Measurements from ENCODE around the gene DDX6.

Gene DDX6

DNA sequence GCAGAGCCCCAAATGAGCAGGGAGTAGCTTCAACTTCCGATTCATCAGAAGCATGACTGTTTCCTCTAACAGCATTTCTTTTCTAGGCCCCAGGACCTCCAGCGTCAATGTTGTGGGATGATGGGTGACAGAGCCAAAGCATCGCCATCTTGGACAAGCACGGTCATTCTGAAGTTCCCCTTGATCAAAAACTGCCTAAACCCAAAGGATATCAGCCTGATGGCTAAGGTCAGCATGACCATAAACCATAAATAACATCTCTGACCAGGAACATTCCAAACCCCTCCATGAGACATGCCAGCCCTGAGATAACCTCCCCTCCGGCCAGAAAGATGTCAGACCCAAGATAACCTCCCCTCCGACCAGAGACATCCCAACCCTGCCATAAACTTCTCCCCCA, 82.7 kb downstream of the DDX6 start:
- no peak for TF ChIP-seq POLR2A (IDR thresholded peaks at IDR 0.05; ENCODE audit: low read depth, low read length)
- DNase-seq (ENCODE audit: insufficient read length, low spot score): no peak
- FAIRE-seq: no peak

DNA sequence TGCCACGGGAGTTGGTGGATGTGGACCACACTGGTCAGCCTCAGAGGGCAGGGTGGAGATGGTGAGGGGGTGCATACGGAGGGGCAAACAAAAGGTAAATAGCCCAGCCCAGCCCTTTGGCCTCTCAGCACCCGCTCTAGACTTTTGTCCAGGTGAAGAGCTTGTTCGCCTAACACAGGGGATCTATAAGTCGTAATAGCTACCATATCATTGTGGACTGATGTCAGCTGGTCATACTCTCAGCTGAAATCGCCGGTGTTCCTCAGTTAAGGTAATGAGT, 84.5 kb downstream of the DDX6 start:
- no peak for TF ChIP-seq POLR2A (IDR thresholded peaks at IDR 0.05; ENCODE audit: low read depth, low read length)
- DNase-seq (ENCODE audit: insufficient read length, low spot score) (no peak), FAIRE-seq (no peak)

- no peak for DNase-seq (ENCODE audit: insufficient read length, low spot score)
- no peak for TF ChIP-seq POLR2A (IDR thresholded peaks at IDR 0.05; ENCODE audit: low read depth, low read length)
- no peak for FAIRE-seq
Measured at GRCh38 chr11:118705791-118706545, 85.0 kb downstream of the DDX6 start.

DNA sequence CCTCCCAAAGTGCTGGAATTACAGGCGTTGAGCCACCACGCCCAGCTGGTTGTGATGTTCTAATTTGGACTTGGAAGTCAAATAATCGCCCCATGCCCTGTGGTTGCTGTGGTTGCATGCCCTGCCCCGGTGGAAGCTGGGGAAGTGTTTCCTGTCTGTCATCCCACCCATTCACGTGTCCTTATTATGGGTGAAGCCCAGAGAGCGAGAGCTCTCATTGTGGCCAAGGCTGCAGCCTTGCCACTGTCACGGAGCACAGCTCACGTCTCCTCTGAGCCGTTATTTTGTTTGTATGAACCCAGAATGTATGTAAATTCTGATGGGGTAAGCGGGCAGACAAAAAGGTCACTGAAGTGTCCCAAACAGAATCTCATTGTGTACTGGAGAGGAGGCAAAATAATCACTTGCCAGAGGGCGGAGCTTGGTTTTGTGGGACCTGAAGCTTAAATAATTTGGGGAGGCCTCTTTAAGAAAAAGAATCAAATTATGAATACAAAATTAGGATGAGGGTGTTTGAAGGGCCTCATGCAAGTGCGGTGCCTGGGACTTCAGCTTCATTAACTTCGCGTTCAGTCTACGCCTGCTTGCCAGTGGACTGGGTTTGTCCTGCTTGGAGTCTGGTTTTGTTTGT, 85.7 kb downstream of the DDX6 start:
- no peak for TF ChIP-seq POLR2A (IDR thresholded peaks at IDR 0.05; ENCODE audit: low read depth, low read length)
- no peak for FAIRE-seq

DNA sequence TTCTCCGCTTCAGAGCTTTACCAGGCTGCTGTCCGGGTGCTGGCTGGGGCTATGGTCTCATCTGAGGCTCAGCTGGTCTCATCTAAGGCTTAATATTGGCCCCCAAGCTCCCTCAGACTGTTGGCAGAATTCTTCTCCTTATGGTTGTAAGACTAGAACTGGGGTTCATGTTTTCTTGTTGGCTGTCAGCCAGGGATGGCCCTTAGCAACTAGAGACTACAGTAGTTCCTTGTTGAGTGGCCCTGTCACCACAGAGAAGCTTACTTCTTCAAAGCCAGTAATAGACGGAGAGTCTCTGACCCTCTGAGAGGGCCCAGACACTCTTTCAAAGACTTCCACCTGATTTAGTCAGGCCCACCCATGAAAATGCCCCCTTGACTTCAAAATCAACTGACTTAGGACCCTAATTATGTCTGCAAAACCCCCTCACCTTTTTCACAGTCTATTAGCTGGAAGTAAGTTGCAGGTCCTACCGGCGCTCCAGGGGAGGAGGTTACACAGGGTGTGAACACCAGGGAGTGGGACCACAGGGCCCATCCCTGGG, 87.3 kb downstream of the DDX6 start:
- DNase-seq (ENCODE audit: insufficient read length, low spot score): no peak
- no peak for TF ChIP-seq POLR2A (IDR thresholded peaks at IDR 0.05; ENCODE audit: low read depth, low read length)
- FAIRE-seq: no peak

More for the DNA sequence above, 85.7 kb downstream of the DDX6 start:
- no peak for DNase-seq (ENCODE audit: insufficient read length, low spot score)

DNA sequence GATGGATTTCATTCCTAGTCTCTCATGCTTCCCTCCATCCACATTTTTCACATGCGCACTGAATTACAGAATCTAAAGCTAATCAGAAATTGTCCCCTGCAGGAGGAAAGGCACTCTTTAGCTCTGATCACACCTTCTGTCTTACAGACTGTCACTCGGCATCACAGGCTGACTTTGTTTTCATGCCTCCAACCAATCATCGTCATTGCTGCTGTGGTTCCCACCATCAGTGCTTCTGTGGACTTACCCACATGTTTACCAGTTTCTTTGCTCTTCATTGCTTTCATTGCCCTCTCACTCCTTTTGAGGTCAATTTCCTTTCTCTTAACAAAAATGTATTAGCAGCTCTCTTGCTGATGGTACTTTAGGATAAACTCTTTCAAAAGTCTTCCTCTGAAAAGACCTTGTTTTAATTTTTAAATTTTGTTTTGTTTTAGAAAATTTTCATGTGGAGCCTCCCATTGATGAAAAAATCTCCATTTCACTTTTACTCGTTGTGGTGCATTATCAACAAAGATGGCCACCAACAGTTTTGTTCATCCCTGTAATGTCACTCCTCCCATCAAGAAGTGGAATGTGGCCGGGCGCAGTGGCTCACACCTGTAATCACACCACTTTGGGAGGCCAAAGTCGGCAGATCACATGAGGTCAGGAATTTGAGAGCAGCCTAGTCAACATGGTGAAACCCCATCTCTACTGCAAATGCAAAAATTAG, 91.3 kb downstream of the DDX6 start:
- TF ChIP-seq POLR2A (IDR thresholded peaks at IDR 0.05; ENCODE audit: low read depth, low read length): no peak
- no peak for DNase-seq (ENCODE audit: insufficient read length, low spot score)
- no peak for FAIRE-seq
